GM19240 (cell line): Measurements from ENCODE around the gene RNF2.

ENCODE experiments used
- DNase-seq: peaks from one replicate; pipeline ENCODE4 v3.0.0; 2011; ENCODE audit warnings: low spot score; ENCODE audit not compliant: insufficient read length

RNF2 gene

GRCh38 chr1:185091480-185091879 lies 46.1 kb downstream of the RNF2 start:
- no peak for DNase-seq

DNA sequence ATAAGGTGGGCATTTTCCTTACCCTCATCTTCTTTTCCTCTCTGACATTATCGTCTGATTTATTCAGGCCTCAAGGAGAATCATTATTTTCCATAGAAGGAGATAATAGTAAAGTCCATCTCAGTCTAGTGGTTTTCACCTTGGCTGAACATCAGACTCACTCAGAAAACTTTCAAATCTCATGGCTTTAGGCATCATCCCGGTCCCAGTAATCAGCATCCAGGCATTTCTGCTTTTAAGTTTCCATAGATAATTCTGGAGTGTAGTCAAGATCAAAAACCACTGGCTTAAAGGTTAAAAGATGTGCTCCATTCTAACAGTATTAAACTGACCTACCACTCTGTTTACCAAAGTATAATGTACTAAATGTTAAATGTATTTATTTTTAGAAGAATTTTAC lies 49.4 kb downstream of the RNF2 start:
- no peak for DNase-seq

DNA sequence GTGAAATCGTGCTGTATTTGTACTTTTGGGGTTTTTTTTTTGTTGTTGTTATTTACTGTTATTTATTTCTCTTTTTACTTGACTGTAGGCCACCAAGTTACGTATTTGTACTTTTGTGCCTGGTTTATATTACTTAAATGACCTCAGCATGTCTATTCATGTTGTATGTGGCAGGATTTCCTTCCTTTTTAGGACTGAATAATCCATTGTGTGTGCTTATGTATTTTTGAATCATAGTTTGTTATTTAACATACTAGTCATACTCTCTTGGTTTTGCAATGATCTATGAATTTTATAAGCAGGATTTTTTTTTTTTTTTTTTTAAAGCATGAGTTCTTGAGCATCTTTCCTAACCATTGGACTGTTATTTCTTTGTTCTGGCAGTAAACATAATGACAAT lies 51.2 kb downstream of the RNF2 start:
- no peak for DNase-seq

DNA sequence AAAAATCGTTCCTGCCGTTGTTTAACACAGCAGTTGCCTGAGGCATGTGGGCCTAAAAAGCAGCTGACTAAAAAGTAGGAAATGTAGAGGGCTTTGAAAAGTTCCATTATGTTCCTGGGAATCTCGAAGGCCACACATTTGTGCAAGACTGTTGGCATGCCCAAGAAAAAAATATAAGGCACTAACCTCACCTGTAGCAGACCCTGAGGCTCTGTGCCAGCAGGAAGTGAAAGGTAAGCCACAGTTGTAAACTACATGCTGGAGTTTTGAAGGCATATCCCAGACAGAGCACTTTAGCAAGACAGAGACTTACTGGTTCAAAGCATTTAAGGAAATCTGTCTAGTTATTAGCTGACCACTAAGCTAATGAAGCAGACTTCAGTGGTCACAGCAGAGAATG lies 58.7 kb downstream of the RNF2 start:
- DNase-seq = no peak

- DNase-seq = no peak
These were observed 59.8 kb downstream of the RNF2 start for GRCh38 chr1:185105121-185105520.

DNA sequence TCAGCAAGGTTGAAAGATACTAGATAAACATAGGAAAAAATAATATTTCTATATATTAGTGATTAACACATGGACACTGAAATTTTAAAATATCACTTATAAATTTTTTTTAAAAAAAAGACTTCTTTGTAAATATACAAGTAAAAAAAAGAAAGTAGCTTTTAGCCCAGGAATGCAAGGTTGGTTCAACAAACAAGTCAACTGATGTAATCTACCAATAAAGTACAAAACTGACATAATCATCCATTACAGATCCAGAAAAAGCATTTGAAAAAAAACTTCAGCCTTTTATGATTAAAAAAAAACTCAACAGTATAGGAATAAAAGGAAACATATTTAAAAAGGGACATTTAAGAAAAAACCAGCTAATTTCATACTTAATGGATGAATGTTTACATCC lies 63.0 kb downstream of the RNF2 start:
- no peak for DNase-seq

DNA sequence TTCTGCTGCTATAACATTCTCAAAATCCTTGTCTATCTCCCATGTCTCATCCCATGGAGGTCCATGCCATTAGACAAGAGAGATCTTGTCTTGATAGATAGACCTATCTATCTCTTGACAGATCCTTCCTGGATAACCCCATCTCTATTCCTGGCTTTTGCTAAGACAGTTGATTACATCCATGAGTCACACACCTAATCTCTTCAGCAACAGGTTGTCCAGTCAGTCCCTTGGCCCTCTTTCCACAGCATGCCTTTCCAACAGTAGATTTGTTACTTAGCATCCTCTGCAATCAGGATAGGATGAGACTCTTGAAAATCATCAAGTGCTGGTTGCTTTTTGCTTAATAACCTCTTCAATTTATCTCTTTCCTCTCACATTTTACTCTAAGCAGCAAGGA lies 64.8 kb downstream of the RNF2 start:
- DNase-seq = no peak

DNA sequence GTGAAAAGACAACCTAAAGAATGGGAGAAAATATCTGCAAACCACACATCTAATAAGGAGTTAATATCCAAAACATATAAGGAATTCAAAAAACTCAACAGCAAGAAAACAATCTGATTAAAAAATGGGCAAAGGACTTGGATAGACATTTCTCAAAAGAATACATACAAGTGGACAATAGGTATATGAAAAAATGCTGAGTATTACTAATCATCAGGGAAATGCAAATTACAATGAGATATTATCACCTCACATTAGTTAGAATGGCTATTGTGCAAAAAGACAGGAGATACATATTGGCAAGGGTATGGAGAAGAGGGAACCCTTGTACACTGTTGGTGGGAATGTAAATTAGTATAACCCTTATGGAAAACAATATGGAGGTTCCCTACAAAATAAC lies 66.5 kb downstream of the RNF2 start:
- no peak for DNase-seq

DNA sequence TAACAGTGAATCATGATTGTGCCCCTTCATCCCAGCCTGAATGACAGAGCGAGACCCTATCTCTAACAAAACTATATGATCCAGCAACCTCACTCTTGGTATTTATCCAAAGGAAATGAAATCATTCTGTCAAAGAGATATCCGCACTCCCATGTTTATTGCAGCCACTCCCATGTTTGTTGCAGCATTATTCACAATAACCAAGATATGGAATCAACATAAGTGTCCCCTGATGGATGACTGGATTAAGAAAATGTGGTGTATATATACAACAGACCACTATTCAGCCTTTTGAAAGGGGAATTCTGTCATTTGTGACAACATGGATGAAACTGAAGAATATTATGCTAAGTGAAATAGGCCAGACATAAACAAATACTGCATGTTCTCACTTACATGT lies 67.0 kb downstream of the RNF2 start:
- no peak for DNase-seq

DNA sequence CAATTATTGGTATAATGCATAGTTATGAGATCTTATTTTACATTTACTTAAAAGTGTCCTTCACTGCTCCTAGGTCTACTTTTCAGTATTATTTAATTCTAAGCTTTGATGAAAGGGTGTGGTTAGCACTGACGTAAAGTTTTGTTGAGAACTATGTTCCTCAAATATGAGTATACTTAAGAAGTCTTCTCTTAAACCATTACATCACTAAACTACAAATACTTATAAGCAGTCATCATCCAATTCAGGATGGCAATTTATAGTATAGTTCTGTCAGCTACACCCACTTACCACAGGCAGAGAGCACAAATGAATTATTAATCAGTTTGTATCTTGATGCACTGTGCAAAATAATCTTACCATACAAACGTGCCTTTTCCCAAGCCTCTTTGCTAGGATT lies 84.3 kb downstream of the RNF2 start:
- no peak for DNase-seq

GRCh38 chr1:185132534-185132933 lies 87.2 kb downstream of the RNF2 start:
- no peak for DNase-seq

- DNase-seq = no peak
These were observed 92.7 kb downstream of the RNF2 start for GRCh38 chr1:185137896-185138545.

GRCh38 chr1:185139246-185139645 lies 93.9 kb downstream of the RNF2 start:
- DNase-seq = no peak

DNA sequence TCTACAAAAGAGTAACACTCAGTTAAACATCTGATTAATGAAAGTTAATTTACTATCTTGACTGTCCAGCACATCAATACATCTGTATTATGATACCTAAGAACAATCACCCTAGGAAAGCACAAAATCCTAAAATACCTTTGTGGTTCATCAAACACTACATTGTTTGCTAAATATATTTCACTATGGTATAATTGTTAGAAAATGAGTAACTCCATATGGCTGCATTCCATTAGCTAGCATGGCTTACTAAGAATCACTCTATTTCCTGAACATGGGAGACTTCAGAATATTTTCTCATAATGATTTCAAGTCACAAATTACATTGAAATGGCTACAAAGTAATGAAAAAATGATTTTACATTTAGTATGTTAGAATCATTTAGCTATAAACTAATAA lies 98.9 kb downstream of the RNF2 start:
- DNase-seq = no peak

- no peak for DNase-seq
These were observed 105.9 kb downstream of the RNF2 start for GRCh38 chr1:185151215-185151614.
